Omental fat pad (tissue), 4 donors: ENCODE data around the gene ARHGAP28. TPM values are rescaled to one million over a fixed set of nuclear protein-coding genes. Genes with fewer than 3 reads are reported as not detected.

Experiments used
- ATAC-seq: fragments of 150-250 bp; one replicate; pipeline ENCODE4 v1.9.1; 2016; ENCODE audit warnings: mild to moderate bottlenecking, moderate library complexity; ENCODE audit not compliant: low FRiP score
- DNase-seq: peaks from one replicate; pipeline ENCODE4 v3.0.0-alpha.2; 2019; ENCODE audit warnings: low spot score
- CTCF ChIP-seq, 3 donors: fragments of 450-650 bp; IDR thresholded peaks; one replicate each; pipeline ENCODE4 v1.5.1; 2016 to 2017; ENCODE audit warnings: antibody characterized with exemption in 3 of 3, mild to moderate bottlenecking in 3 of 3, moderate library complexity in 2 of 3
- total RNA-seq, 4 donors: library from RNA; depleted of rRNA; stranded (reverse); fragments of >200 nt; gene quantifications; one replicate each; pipeline ENCODE4 v1.1.0, GENCODE V29; 2016

Gene ARHGAP28
- total RNA-seq, 4 donors from 2014 or later, result 4.7 to 23.7 (median 10.4) TPM

- TF ChIP-seq CTCF (IDR thresholded peaks at IDR 0.05), result no peak
- DNase-seq (no peak), ATAC-seq (peak; percentile 18)
Measured at GRCh38 chr18:6719910-6720683, 9.4 kb upstream of the ARHGAP28 start.

- TF ChIP-seq CTCF (IDR thresholded peaks at IDR 0.05), result no peak
- ATAC-seq, result no peak
- DNase-seq, result no peak
Measured at GRCh38 chr18:6721755-6722154, 7.8 kb upstream of the ARHGAP28 start.

- DNase-seq, result no peak
- TF ChIP-seq CTCF (IDR thresholded peaks at IDR 0.05), result no peak
- ATAC-seq, result no peak
Measured at GRCh38 chr18:6722690-6723089, 6.8 kb upstream of the ARHGAP28 start.

GRCh38 chr18:6724331-6724730 lies 5.2 kb upstream of the ARHGAP28 start:
- no peak for TF ChIP-seq CTCF (IDR thresholded peaks at IDR 0.05)
- ATAC-seq, result no peak

GRCh38 chr18:6728331-6728730 lies 1.2 kb upstream of the ARHGAP28 start:
- no peak for TF ChIP-seq CTCF (IDR thresholded peaks at IDR 0.05)
- ATAC-seq (no peak), DNase-seq (no peak)

More at GRCh38 chr18:6724331-6724730, 5.2 kb upstream of the ARHGAP28 start:
- no peak for DNase-seq

- no peak for DNase-seq
- ATAC-seq, result peak; percentile 29
- TF ChIP-seq CTCF (IDR thresholded peaks at IDR 0.05), result no peak
Measured at GRCh38 chr18:6728809-6729246, 688 bp upstream of the ARHGAP28 start.
